ENCODE results near the gene KIAA1755. TPM values are rescaled to one million over a fixed set of nuclear protein-coding genes. Genes with fewer than 3 reads are reported as not detected.

KIAA1755 gene
- total RNA-seq, 3 donors from 2014 or later (not counting 1 experiment from before 2014, with no cell fraction given) = not detected

- Histone ChIP-seq H3K27me3 (ENCODE audit: control insufficient read depth, insufficient read depth, low read length) (no peaks in the 10 kb centered on the region), H3K4me3 (ENCODE audit: low read length) (no peak overlapping the region), H3K4me1 (ENCODE audit: control insufficient read depth, insufficient read depth, low read length) (peaks cover 2% of the 10 kb centered on the region), H3K9me3 (ENCODE audit: control insufficient read depth, insufficient read depth, low read length) (no peaks in the 10 kb centered on the region), H3K36me3 (ENCODE audit: control insufficient read depth, insufficient read depth, low read length) (no peaks in the 10 kb centered on the region), H3K27ac (ENCODE audit: low read length) (no peak overlapping the region)
- Mint-ChIP-seq H3K27me3 (ENCODE audit: low read depth in 2 of 2) (peaks cover 0 to 3% of the 10 kb centered on the region in 2 donors), H3K36me3 (no peaks in the 10 kb centered on the region), H3K9me3 (no peaks in the 10 kb centered on the region), H3K4me1 (no peaks in the 10 kb centered on the region), H3K4me3 (no peak overlapping the region), H3K27ac (no peak overlapping the region)
- DNase-seq (no peak), ATAC-seq (no peak)
- TF ChIP-seq CTCF (IDR thresholded peaks at IDR 0.05) = no peak
- intact Hi-C loops (cut with micrococcal nuclease) = no loop called here
- WGBS (ENCODE audit: insufficient coverage) = 82% methylated on average over 23 of the region's 23 CpGs
Measured at GRCh38 chr20:38215194-38216182, 45.0 kb downstream of the KIAA1755 start.

GRCh38 chr20:38214256-38215193, 46.0 kb downstream of the KIAA1755 start:
- no peaks in the 10 kb centered on the region for H3K9me3 ChIP-seq (ENCODE audit: control insufficient read depth, insufficient read depth, low read length)
- 69% methylated on average over 19 of the region's 19 CpGs for WGBS (ENCODE audit: insufficient coverage)
- no peak overlapping the region for H3K4me3 Mint-ChIP-seq
- DNase-seq = no peak
- no peaks in the 10 kb centered on the region for H3K9me3 Mint-ChIP-seq
- no peak overlapping the region for H3K4me3 ChIP-seq (ENCODE audit: low read length)
- H3K36me3 Mint-ChIP-seq = no peaks in the 10 kb centered on the region
- H3K4me1 Mint-ChIP-seq = no peaks in the 10 kb centered on the region
- intact Hi-C loops (cut with micrococcal nuclease) = no loop called here
- peaks cover 0 to 3% of the 10 kb centered on the region in 2 donors for H3K27me3 Mint-ChIP-seq (ENCODE audit: low read depth in 2 of 2)
- ATAC-seq = no peak
- no peak overlapping the region for H3K27ac Mint-ChIP-seq
- H3K27ac ChIP-seq (ENCODE audit: low read length) = no peak overlapping the region
- no peaks in the 10 kb centered on the region for H3K27me3 ChIP-seq (ENCODE audit: control insufficient read depth, insufficient read depth, low read length)
- no peak for TF ChIP-seq CTCF (IDR thresholded peaks at IDR 0.05)
- H3K4me1 ChIP-seq (ENCODE audit: control insufficient read depth, insufficient read depth, low read length) = peaks cover 2% of the 10 kb centered on the region
- H3K36me3 ChIP-seq (ENCODE audit: control insufficient read depth, insufficient read depth, low read length) = no peaks in the 10 kb centered on the region

GRCh38 chr20:38213607-38213940, 47.0 kb downstream of the KIAA1755 start:
- H3K4me3 Mint-ChIP-seq = no peak overlapping the region

More at GRCh38 chr20:38213607-38213940, 47.0 kb downstream of the KIAA1755 start:
- Mint-ChIP-seq H3K27me3 (ENCODE audit: low read depth in 2 of 2) (peaks cover 2 to 3% of the 10 kb centered on the region in 2 donors), H3K27ac (no peak overlapping the region), H3K9me3 (no peaks in the 10 kb centered on the region), H3K4me1 (no peaks in the 10 kb centered on the region), H3K36me3 (no peaks in the 10 kb centered on the region)
- no peaks in the 10 kb centered on the region for H3K27me3 ChIP-seq (ENCODE audit: control insufficient read depth, insufficient read depth, low read length)
- 97% methylated on average over 5 of the region's 5 CpGs for WGBS (ENCODE audit: insufficient coverage)
- intact Hi-C loops (cut with micrococcal nuclease) = no loop called here
- H3K4me3 ChIP-seq (ENCODE audit: low read length) = no peak overlapping the region
- H3K27ac ChIP-seq (ENCODE audit: low read length) = no peak overlapping the region
- no peaks in the 10 kb centered on the region for H3K36me3 ChIP-seq (ENCODE audit: control insufficient read depth, insufficient read depth, low read length)
- DNase-seq (no peak), ATAC-seq (no peak)
- TF ChIP-seq CTCF (IDR thresholded peaks at IDR 0.05) = no peak
- H3K9me3 ChIP-seq (ENCODE audit: control insufficient read depth, insufficient read depth, low read length) = no peaks in the 10 kb centered on the region
- H3K4me1 ChIP-seq (ENCODE audit: control insufficient read depth, insufficient read depth, low read length) = peaks cover 2% of the 10 kb centered on the region
